Endothelial cell of umbilical vein (primary cell): ENCODE data around the gene PSORS1C1. TPM values are rescaled to one million over a fixed set of nuclear protein-coding genes. Genes with fewer than 3 reads are reported as not detected.

ENCODE experiments used
- BruUV-seq: library from RNA; stranded (reverse); fragments of 400-500 nt; replicated peaks from 2 replicates; lab custom pipeline; 2021; lab: Mats Ljungman, UMichigan
- CTCF ChIA-PET: fragments of 300-600, 350-600 bp; sonication (Branson Sonifier 250); formaldehyde crosslinking; loops from one replicate; lab custom pipeline; 2021; ENCODE audit warnings: antibody characterized with exemption, inconsistent platforms; lab: Charles Lee
- POLR2A ChIA-PET: fragments of 300-600, 350-600 bp; sonication (Branson Sonifier 250); formaldehyde crosslinking; loops from one replicate; lab custom pipeline; 2021; ENCODE audit warnings: antibody characterized with exemption, inconsistent platforms; lab: Charles Lee
- DNase-seq: peaks from one replicate; pipeline ENCODE4 v3.0.0-alpha.2; 2011; ENCODE audit warnings: low read depth, low spot score
- FAIRE-seq: peaks from 2 replicates; lab custom pipeline; 2011; peaks lifted over from hg19 to GRCh38; lab: Jason Lieb, UNC
- H2AFZ ChIP-seq: 2 replicates; pipeline ENCODE4 v1.6.0; 2012; ENCODE audit warnings: low read depth, low read length, control low read depth, inconsistent platforms
- H3K27ac ChIP-seq: 2 replicates; pipeline ENCODE4 v1.5.1; 2011; ENCODE audit warnings: low read depth, mild to moderate bottlenecking, control low read depth, low read length, moderate library complexity; ENCODE audit not compliant: insufficient read depth
- H3K27me3 ChIP-seq, 2 experiments: 2 replicates each; pipeline versions ENCODE4 v1.6.0 to v1.6.1; 2011; ENCODE audit warnings: low read length in 2 of 2, mixed read lengths in 1 of 2; ENCODE audit not compliant: control insufficient read depth in 2 of 2, insufficient read depth in 2 of 2
- H3K36me3 ChIP-seq, 2 experiments: 2 replicates in 1 of 2; 3 replicates in 1 of 2; pipeline ENCODE4 v1.5.1; 2011; ENCODE audit warnings: low read length in 2 of 2, mild to moderate bottlenecking in 1 of 2, moderate library complexity in 1 of 2; ENCODE audit not compliant: control insufficient read depth in 2 of 2, insufficient read depth in 2 of 2; ENCODE audit errors: extremely low read depth in 1 of 2
- H3K4me1 ChIP-seq: 3 replicates; pipeline ENCODE4 v1.5.1; 2011; ENCODE audit warnings: mild to moderate bottlenecking, low read length; ENCODE audit not compliant: control insufficient read depth, insufficient read depth; ENCODE audit errors: extremely low read depth
- H3K4me2 ChIP-seq: 2 replicates; pipeline ENCODE4 v1.6.1; 2011; ENCODE audit warnings: low read length, control low read depth, mixed read lengths; ENCODE audit not compliant: insufficient read depth
- H3K4me3 ChIP-seq, 3 experiments: fragments of 200-600 bp in 1 of 3; sonication (generic), shearing (Covaris generic) in 1 of 3; replicated peaks in 1 of 3; 2 replicates each; pipeline ENCODE4 v1.5.1; 2011 to 2016; ENCODE audit warnings: control low read depth in 3 of 3, low read length in 3 of 3, mild to moderate bottlenecking in 2 of 3, inconsistent platforms in 1 of 3, low read depth in 1 of 3, moderate library complexity in 1 of 3; ENCODE audit not compliant: insufficient read depth in 1 of 3
- H3K79me2 ChIP-seq: 2 replicates; pipeline ENCODE4 v1.6.0; 2012; ENCODE audit warnings: low read length, inconsistent platforms; ENCODE audit not compliant: control insufficient read depth, insufficient read depth
- H3K9ac ChIP-seq: replicated peaks from 2 replicates; pipeline ENCODE3; 2011; ENCODE audit warnings: low read length, control low read depth; ENCODE audit not compliant: insufficient read depth; ENCODE audit errors: extremely low read depth
- H3K9me1 ChIP-seq: replicated peaks from 3 replicates; pipeline ENCODE4 v1.6.0; 2011; ENCODE audit warnings: mild to moderate bottlenecking, low read length; ENCODE audit not compliant: control insufficient read depth, insufficient read depth; ENCODE audit errors: extremely low read depth
- H3K9me3 ChIP-seq: replicated peaks from 2 replicates; pipeline ENCODE4 v1.5.1; 2012; ENCODE audit warnings: low read length, inconsistent platforms; ENCODE audit not compliant: control insufficient read depth, insufficient read depth
- H4K20me1 ChIP-seq: replicated peaks from 2 replicates; pipeline ENCODE3; 2011; ENCODE audit warnings: mild to moderate bottlenecking, low read length; ENCODE audit not compliant: control insufficient read depth, insufficient read depth; ENCODE audit errors: extremely low read depth
- EZH2 ChIP-seq: IDR thresholded peaks from 2 replicates; pipeline ENCODE4 v1.6.1; 2012; ENCODE audit warnings: borderline replicate concordance, low read depth, mild to moderate bottlenecking, moderate library complexity, low read length, inconsistent platforms; ENCODE audit not compliant: severe bottlenecking
- FOS ChIP-seq: IDR thresholded peaks from 2 replicates; pipeline ENCODE4 v1.6.1; 2011; ENCODE audit warnings: mild to moderate bottlenecking, low read length, moderate library complexity, borderline replicate concordance; ENCODE audit not compliant: insufficient read depth
- GATA2 ChIP-seq: IDR thresholded peaks from 2 replicates; pipeline ENCODE4 v1.7.0; 2011; ENCODE audit warnings: low read depth, mild to moderate bottlenecking, moderate library complexity, mixed read lengths, low read length; ENCODE audit not compliant: insufficient read length, insufficient read depth
- MYC ChIP-seq: IDR thresholded peaks from one replicate; pipeline ENCODE4 v1.6.1; 2011; ENCODE audit warnings: mild to moderate bottlenecking, low read depth, low read length
- POLR2A ChIP-seq: IDR thresholded peaks from 2 replicates; pipeline ENCODE4 v1.6.1; 2012; ENCODE audit warnings: low read depth, mild to moderate bottlenecking, control low read depth, low read length
- POLR2AphosphoS5 ChIP-seq: IDR thresholded peaks from 2 replicates; pipeline ENCODE4 v1.6.1; 2012; ENCODE audit warnings: low read depth, mild to moderate bottlenecking, control low read depth, low read length, moderate library complexity; ENCODE audit not compliant: insufficient read depth
- dilution Hi-C: fragments of 300-500 bp; cut with MboI; formaldehyde crosslinking; loops from one replicate; pipeline ENCODE4 v1.15.0; 2019; ENCODE audit warnings: low sequenced_read_pairs; ENCODE audit not compliant: extremely low pct_ligation_motif_present
- intact Hi-C: fragments of 100-400 bp; cut with micrococcal nuclease; formaldehyde crosslinking; loops from one replicate; pipeline ENCODE4 v1.10.0; 2022
- polyA plus RNA-seq, 4 experiments: library from polyadenylated mRNA; depleted of rRNA in 3 of 4; stranded (reverse) in 3 of 4; unstranded in 1 of 4; fragments of >200 nt; gene quantifications; 2 replicates each; pipeline versions ENCODE4 v1.2.1 to v1.2.3, GENCODE V29; 2011 to 2012; ENCODE audit warnings: missing spikeins in 1 of 4
- total RNA-seq: library from RNA; stranded (reverse); gene quantifications from 2 replicates; pipeline ENCODE4 v1.2.3, GENCODE V29; 2021
- TF ChIP-seq, protein P1 (sequence below): IDR thresholded peaks from 2 replicates; pipeline ENCODE4 v1.6.1; 2011; ENCODE audit not compliant: insufficient read depth, insufficient read length
- TF ChIP-seq, protein P2 (sequence below), 2 donors: IDR thresholded peaks; 1 replicate in 1 of 2; 2 replicates in 1 of 2; pipeline ENCODE4 v1.5.1; 2011; ENCODE audit warnings: low read length in 2 of 2, mild to moderate bottlenecking in 2 of 2, moderate library complexity in 2 of 2, control low read depth in 1 of 2, inconsistent platforms in 1 of 2, low read depth in 1 of 2; ENCODE audit not compliant: insufficient read depth in 1 of 2; ENCODE audit errors: extremely low read depth in 1 of 2

PSORS1C1 gene
- total and polyA plus RNA-seq, 2 donors (not counting 3 experiments of a cell fraction or from before 2014, with no cell fraction given) = 1.1 to 13.2 TPM

DNA sequence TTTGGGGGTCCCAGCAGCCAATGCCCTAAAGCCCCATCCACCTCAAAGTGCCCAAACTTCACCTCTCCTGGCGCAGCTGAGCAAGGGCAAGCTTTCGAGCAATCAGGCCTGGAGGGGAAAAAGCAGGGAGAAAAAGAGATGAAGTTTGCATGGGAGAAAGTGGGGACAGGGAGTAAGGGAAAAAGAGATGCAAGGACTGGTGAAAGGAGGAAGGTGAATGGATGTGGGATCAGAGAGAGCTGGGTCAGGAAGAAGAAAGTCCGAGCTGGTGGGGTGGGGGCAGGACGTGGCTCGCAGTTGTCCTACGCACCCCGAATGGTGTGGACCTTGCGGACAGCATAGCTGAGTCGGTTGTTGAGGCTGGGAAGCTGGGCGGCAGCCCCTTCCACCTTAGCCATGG is 30.8 kb downstream of the PSORS1C1 start:
- no TSS peak for BruUV-seq
- Histone ChIP-seq H3K4me3 (no peak overlapping the region), H3K4me2 (no peak overlapping the region), H3K9ac (no peak overlapping the region), H3K27ac (no peak overlapping the region), H3K9me1 (no peaks in the 10 kb centered on the region), H3K79me2 (no peaks in the 10 kb centered on the region), H4K20me1 (no peaks in the 10 kb centered on the region), H3K27me3 (no peaks in the 10 kb centered on the region), H3K9me3 (no peaks in the 10 kb centered on the region), H3K36me3 (peaks cover 0 to 15% of the 10 kb centered on the region in 2 experiments), H2AFZ (no peak overlapping the region), H3K4me1 (peaks cover 3% of the 10 kb centered on the region)
- ChIA-PET CTCF (interaction anchor here (0.9 to 3.3 kb wide), 4 partner anchors 8 to 221 kb away, joined by 3 to 15 read pairs (median 6); no protein-coding TSS in a partner anchor), POLR2A (no interaction called here)
- intact Hi-C loops (no loop called here), dilution Hi-C loops (no loop called here)
- no peak for DNase-seq
- no peak for FAIRE-seq
- no peak for TF ChIP-seq GATA2
- TF ChIP-seq FOS = no peak
- TF ChIP-seq POLR2AphosphoS5 = no peak
- TF ChIP-seq MYC = no peak
- TF ChIP-seq, protein P1, sequence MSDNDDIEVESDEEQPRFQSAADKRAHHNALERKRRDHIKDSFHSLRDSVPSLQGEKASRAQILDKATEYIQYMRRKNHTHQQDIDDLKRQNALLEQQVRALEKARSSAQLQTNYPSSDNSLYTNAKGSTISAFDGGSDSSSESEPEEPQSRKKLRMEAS = no peak

DNA sequence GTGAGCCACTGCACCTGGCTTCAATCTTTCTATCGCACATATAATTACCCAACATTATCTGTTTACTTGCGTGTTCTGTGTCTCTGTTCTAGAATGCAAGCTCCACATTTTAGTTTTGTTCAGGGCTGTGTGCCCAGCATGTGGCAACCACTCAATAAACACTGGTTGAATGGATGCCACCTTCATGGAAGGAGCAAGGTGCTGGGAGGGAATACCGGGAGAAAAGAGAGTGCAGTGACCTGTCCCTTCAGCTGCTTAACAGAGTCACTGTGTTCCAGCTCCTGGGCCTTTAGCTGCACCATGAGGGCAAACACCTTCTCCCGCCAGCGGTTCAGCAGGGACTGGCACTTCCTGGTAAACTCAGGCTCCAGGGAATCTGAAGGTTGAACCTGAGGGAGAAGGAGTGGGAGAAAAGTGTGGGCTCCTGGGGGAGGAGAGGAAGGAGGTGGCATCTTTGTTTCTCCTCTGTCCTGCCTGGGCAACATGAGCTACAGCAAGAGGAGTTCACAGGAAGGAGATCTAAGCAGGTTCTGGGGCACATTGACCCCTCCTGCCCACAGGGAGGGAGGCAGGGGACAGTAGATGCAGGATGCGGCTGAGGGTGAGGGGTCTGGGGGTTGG is 35.3 kb downstream of the PSORS1C1 start:
- H3K9me1 ChIP-seq = no peaks in the 10 kb centered on the region
- H3K9me3 ChIP-seq = no peaks in the 10 kb centered on the region
- H3K4me3 ChIP-seq = no peak overlapping the region
- ChIA-PET CTCF (interaction anchor here (1.1 to 1.5 kb wide), 2 partner anchors 13 to 43 kb away, joined by 4 to 5 read pairs; no protein-coding TSS in a partner anchor), POLR2A (no interaction called here)
- no peaks in the 10 kb centered on the region for H3K27me3 ChIP-seq
- FAIRE-seq (no peak), DNase-seq (no peak)
- no peaks in the 10 kb centered on the region for H3K79me2 ChIP-seq
- peaks cover 0 to 7% of the 10 kb centered on the region in 2 experiments for H3K36me3 ChIP-seq
- H3K27ac ChIP-seq = no peak overlapping the region
- intact Hi-C loops (no loop called here), dilution Hi-C loops (no loop called here)
- BruUV-seq = no TSS peak
- no peak overlapping the region for H2AFZ ChIP-seq
- no peak overlapping the region for H3K4me2 ChIP-seq
- TF ChIP-seq POLR2AphosphoS5 = no peak
- TF ChIP-seq EZH2 = no peak
- no peak for TF ChIP-seq FOS
- TF ChIP-seq POLR2A = no peak
- no peak for TF ChIP-seq GATA2
- TF ChIP-seq, protein P2, sequence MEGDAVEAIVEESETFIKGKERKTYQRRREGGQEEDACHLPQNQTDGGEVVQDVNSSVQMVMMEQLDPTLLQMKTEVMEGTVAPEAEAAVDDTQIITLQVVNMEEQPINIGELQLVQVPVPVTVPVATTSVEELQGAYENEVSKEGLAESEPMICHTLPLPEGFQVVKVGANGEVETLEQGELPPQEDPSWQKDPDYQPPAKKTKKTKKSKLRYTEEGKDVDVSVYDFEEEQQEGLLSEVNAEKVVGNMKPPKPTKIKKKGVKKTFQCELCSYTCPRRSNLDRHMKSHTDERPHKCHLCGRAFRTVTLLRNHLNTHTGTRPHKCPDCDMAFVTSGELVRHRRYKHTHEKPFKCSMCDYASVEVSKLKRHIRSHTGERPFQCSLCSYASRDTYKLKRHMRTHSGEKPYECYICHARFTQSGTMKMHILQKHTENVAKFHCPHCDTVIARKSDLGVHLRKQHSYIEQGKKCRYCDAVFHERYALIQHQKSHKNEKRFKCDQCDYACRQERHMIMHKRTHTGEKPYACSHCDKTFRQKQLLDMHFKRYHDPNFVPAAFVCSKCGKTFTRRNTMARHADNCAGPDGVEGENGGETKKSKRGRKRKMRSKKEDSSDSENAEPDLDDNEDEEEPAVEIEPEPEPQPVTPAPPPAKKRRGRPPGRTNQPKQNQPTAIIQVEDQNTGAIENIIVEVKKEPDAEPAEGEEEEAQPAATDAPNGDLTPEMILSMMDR (IDR thresholded peaks at IDR 0.05; ENCODE audit: extremely low read depth in 1 of 2, insufficient read depth in 1 of 2, low read depth in 1 of 2, low read length in 2 of 2) = no peak
- TF ChIP-seq, protein P1 = no peak
- no peak for TF ChIP-seq MYC
- H3K4me1 ChIP-seq = no peaks in the 10 kb centered on the region
- no peaks in the 10 kb centered on the region for H4K20me1 ChIP-seq
- H3K9ac ChIP-seq = no peak overlapping the region
